Measurements from ENCODE around the gene ARHGAP44. TPM values are rescaled to one million over a fixed set of nuclear protein-coding genes. Genes with fewer than 3 reads are reported as not detected.

ARHGAP44 gene
- total and polyA plus RNA-seq, 4 donors = 0.14 to 1.3 (median 0.42) TPM

DNA sequence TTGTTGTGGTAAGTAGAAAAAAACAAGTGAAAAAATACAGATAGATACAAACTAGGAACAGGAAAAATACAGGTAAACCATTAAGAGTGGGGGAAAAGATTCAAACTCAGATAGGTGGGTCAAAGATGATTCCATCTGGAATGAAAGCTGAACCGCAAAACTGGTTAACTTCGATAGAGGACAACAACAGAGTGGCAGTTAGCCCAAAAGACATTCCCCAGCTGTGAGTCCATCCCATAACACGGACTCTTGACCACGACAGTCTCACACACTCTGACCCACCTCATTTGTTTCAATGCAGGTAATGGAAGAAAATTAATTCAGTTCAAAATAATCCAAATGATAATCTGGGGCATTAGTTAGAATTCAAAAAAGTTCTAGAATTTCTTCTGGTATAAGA lies 215.0 kb downstream of the ARHGAP44 start:
- Histone ChIP-seq H3K27me3 (ENCODE audit: control insufficient read depth in 4 of 4, insufficient read depth in 4 of 4, low read length in 3 of 4) (no peaks in the 10 kb centered on the region), H3K36me3 (ENCODE audit: control insufficient read depth in 4 of 4, insufficient read depth in 3 of 4, low read depth in 1 of 4, low read length in 3 of 4) (peaks cover 16 to 65% (median 45%) of the 10 kb centered on the region in 4 donors), H3K4me1 (ENCODE audit: control insufficient read depth in 4 of 4, insufficient read depth in 4 of 4, low read length in 3 of 4) (peaks cover 0 to 11% (median 0%) of the 10 kb centered on the region in 4 donors), H3K27ac (ENCODE audit: low read depth in 1 of 2, low read length in 2 of 2) (no peak overlapping the region), H3K9ac (ENCODE audit: low read depth in 1 of 2, low read length in 2 of 2) (no peak overlapping the region), H3K4me3 (ENCODE audit: low read depth in 1 of 3, low read length in 3 of 3) (no peak overlapping the region), H3K9me3 (ENCODE audit: control insufficient read depth in 4 of 4, low read length in 3 of 4) (no peaks in the 10 kb centered on the region)
- TF ChIP-seq TAF1 (conservative IDR thresholded peaks at IDR 0.05) (no peak), FOXA1 (IDR thresholded peaks at IDR 0.05) (no peak), RXRA (IDR thresholded peaks at IDR 0.05) (no peak), NR2F2 (IDR thresholded peaks at IDR 0.05) (no peak), YY1 (IDR thresholded peaks at IDR 0.05) (no peak), EGR1 (IDR thresholded peaks at IDR 0.05; ENCODE audit: low read depth in 2 of 2) (no peak), SP1 (IDR thresholded peaks at IDR 0.05) (no peak), JUND (IDR thresholded peaks at IDR 0.05) (no peak), GABPA (IDR thresholded peaks at IDR 0.05 in 1 of 2, conservative IDR thresholded peaks at IDR 0.05 in 1 of 2) (no peak), FOXA2 (IDR thresholded peaks at IDR 0.05) (no peak)
- TF ChIP-seq, protein P1, sequence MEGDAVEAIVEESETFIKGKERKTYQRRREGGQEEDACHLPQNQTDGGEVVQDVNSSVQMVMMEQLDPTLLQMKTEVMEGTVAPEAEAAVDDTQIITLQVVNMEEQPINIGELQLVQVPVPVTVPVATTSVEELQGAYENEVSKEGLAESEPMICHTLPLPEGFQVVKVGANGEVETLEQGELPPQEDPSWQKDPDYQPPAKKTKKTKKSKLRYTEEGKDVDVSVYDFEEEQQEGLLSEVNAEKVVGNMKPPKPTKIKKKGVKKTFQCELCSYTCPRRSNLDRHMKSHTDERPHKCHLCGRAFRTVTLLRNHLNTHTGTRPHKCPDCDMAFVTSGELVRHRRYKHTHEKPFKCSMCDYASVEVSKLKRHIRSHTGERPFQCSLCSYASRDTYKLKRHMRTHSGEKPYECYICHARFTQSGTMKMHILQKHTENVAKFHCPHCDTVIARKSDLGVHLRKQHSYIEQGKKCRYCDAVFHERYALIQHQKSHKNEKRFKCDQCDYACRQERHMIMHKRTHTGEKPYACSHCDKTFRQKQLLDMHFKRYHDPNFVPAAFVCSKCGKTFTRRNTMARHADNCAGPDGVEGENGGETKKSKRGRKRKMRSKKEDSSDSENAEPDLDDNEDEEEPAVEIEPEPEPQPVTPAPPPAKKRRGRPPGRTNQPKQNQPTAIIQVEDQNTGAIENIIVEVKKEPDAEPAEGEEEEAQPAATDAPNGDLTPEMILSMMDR (IDR thresholded peaks at IDR 0.05; ENCODE audit: low read depth, low read length, missing input control) = no peak
- TF ChIP-seq, protein P2, sequence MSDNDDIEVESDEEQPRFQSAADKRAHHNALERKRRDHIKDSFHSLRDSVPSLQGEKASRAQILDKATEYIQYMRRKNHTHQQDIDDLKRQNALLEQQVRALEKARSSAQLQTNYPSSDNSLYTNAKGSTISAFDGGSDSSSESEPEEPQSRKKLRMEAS (IDR thresholded peaks at IDR 0.05) = no peak
- DNase-seq (ENCODE audit: low spot score) = no peak
- 87% methylated on average over 4 of the region's 4 CpGs for WGBS

DNA sequence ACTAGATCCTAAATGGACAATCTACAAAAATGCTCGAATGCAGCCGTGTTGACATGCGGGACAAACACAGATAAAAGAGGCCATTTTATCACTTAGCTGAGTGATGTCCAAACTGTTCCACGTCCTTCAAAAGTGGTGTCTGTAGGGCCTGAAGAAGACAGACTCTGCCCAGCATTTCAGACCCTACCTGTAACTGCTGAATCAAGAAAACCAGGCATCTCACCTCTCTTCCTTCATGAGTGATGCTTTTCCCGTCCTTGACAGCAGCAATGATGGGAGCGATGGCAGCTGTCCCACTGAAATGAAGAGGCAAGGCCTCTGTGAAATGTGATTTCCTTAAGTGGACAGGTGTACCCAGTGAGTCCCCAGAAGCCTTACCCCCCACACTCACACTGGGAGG lies 216.2 kb downstream of the ARHGAP44 start:
- no peak for DNase-seq (ENCODE audit: low spot score)
- Histone ChIP-seq H3K9ac (ENCODE audit: low read depth in 1 of 2, low read length in 2 of 2) (no peak overlapping the region), H3K36me3 (ENCODE audit: control insufficient read depth in 4 of 4, insufficient read depth in 3 of 4, low read depth in 1 of 4, low read length in 3 of 4) (peaks cover 13 to 64% (median 41%) of the 10 kb centered on the region in 4 donors), H3K4me1 (ENCODE audit: control insufficient read depth in 4 of 4, insufficient read depth in 4 of 4, low read length in 3 of 4) (peaks cover 0 to 11% (median 0%) of the 10 kb centered on the region in 4 donors), H3K9me3 (ENCODE audit: control insufficient read depth in 4 of 4, low read length in 3 of 4) (no peaks in the 10 kb centered on the region), H3K27ac (ENCODE audit: low read depth in 1 of 2, low read length in 2 of 2) (no peak overlapping the region), H3K4me3 (ENCODE audit: low read depth in 1 of 3, low read length in 3 of 3) (no peak overlapping the region), H3K27me3 (ENCODE audit: control insufficient read depth in 4 of 4, insufficient read depth in 4 of 4, low read length in 3 of 4) (no peaks in the 10 kb centered on the region)
- TF ChIP-seq, protein P2 (IDR thresholded peaks at IDR 0.05) = no peak
- TF ChIP-seq, protein P1 (IDR thresholded peaks at IDR 0.05; ENCODE audit: low read depth, low read length, missing input control) = no peak
- TF ChIP-seq, protein P3, sequence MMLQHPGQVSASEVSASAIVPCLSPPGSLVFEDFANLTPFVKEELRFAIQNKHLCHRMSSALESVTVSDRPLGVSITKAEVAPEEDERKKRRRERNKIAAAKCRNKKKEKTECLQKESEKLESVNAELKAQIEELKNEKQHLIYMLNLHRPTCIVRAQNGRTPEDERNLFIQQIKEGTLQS (IDR thresholded peaks at IDR 0.05) = no peak
- no peak for TF ChIP-seq SP1 (IDR thresholded peaks at IDR 0.05)
- no peak for TF ChIP-seq NR2F2 (IDR thresholded peaks at IDR 0.05)
- no peak for TF ChIP-seq HNF4A (conservative IDR thresholded peaks at IDR 0.05)
- TF ChIP-seq RXRA (IDR thresholded peaks at IDR 0.05) = no peak
- TF ChIP-seq HNF4G (IDR thresholded peaks at IDR 0.05) = no peak
- TF ChIP-seq FOXA1 (IDR thresholded peaks at IDR 0.05) = no peak
- no peak for TF ChIP-seq JUND (IDR thresholded peaks at IDR 0.05)
- TF ChIP-seq GABPA (IDR thresholded peaks at IDR 0.05 in 1 of 2, conservative IDR thresholded peaks at IDR 0.05 in 1 of 2) = no peak
- TF ChIP-seq, protein P4, sequence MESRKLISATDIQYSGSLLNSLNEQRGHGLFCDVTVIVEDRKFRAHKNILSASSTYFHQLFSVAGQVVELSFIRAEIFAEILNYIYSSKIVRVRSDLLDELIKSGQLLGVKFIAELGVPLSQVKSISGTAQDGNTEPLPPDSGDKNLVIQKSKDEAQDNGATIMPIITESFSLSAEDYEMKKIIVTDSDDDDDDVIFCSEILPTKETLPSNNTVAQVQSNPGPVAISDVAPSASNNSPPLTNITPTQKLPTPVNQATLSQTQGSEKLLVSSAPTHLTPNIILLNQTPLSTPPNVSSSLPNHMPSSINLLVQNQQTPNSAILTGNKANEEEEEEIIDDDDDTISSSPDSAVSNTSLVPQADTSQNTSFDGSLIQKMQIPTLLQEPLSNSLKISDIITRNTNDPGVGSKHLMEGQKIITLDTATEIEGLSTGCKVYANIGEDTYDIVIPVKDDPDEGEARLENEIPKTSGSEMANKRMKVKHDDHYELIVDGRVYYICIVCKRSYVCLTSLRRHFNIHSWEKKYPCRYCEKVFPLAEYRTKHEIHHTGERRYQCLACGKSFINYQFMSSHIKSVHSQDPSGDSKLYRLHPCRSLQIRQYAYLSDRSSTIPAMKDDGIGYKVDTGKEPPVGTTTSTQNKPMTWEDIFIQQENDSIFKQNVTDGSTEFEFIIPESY (IDR thresholded peaks at IDR 0.05) = no peak
- TF ChIP-seq, protein P5, sequence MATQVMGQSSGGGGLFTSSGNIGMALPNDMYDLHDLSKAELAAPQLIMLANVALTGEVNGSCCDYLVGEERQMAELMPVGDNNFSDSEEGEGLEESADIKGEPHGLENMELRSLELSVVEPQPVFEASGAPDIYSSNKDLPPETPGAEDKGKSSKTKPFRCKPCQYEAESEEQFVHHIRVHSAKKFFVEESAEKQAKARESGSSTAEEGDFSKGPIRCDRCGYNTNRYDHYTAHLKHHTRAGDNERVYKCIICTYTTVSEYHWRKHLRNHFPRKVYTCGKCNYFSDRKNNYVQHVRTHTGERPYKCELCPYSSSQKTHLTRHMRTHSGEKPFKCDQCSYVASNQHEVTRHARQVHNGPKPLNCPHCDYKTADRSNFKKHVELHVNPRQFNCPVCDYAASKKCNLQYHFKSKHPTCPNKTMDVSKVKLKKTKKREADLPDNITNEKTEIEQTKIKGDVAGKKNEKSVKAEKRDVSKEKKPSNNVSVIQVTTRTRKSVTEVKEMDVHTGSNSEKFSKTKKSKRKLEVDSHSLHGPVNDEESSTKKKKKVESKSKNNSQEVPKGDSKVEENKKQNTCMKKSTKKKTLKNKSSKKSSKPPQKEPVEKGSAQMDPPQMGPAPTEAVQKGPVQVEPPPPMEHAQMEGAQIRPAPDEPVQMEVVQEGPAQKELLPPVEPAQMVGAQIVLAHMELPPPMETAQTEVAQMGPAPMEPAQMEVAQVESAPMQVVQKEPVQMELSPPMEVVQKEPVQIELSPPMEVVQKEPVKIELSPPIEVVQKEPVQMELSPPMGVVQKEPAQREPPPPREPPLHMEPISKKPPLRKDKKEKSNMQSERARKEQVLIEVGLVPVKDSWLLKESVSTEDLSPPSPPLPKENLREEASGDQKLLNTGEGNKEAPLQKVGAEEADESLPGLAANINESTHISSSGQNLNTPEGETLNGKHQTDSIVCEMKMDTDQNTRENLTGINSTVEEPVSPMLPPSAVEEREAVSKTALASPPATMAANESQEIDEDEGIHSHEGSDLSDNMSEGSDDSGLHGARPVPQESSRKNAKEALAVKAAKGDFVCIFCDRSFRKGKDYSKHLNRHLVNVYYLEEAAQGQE (IDR thresholded peaks at IDR 0.05) = no peak
- no peak for TF ChIP-seq RAD21 (IDR thresholded peaks at IDR 0.05)
- TF ChIP-seq TAF1 (conservative IDR thresholded peaks at IDR 0.05) = no peak
- WGBS = 92% methylated on average over 6 of the region's 6 CpGs
